GM12891 (cell line): ENCODE data around the gene FHIT.

ENCODE experiments used
- PAX5 ChIP-seq: IDR thresholded peaks from 2 replicates; pipeline ENCODE4 v1.6.1; 2011; ENCODE audit warnings: low read length, moderate library complexity, mild to moderate bottlenecking; ENCODE audit not compliant: insufficient read depth, severe bottlenecking
- POLR2A ChIP-seq: IDR thresholded peaks from 2 replicates; pipeline ENCODE4 v1.6.1; 2011; ENCODE audit warnings: low read depth, low read length, control low read depth
- POLR2AphosphoS5 ChIP-seq: IDR thresholded peaks from 2 replicates; pipeline ENCODE4 v1.6.1; 2011; ENCODE audit warnings: low read depth, low read length, control low read depth
- POU2F2 ChIP-seq: IDR thresholded peaks from 2 replicates; pipeline ENCODE4 v1.6.1; 2011; ENCODE audit warnings: low read depth, mild to moderate bottlenecking, control low read depth, low read length, moderate library complexity
- SPI1 ChIP-seq: IDR thresholded peaks from 2 replicates; pipeline ENCODE4 v1.6.1; 2011; ENCODE audit warnings: low read depth, low read length, control low read depth
- TAF1 ChIP-seq: IDR thresholded peaks from 2 replicates; pipeline ENCODE4 v1.6.1; 2011; ENCODE audit warnings: low read depth, low read length, control low read depth

GRCh38 chr3:61065451-61066011 lies 185.7 kb downstream of the FHIT start:
- TF ChIP-seq POLR2A (no peak), TAF1 (no peak), POLR2AphosphoS5 (no peak), PAX5 (no peak), POU2F2 (no peak), SPI1 (no peak)
